Small intestine (tissue), 7 donors: ENCODE data around the gene PRKAG1. TPM values are rescaled to one million over a fixed set of nuclear protein-coding genes. Genes with fewer than 3 reads are reported as not detected.

Experiments used
- DNase-seq, 2 donors: peaks; one replicate each; pipeline versions ENCODE4 v3.0.0 to v3.0.0-alpha.2; 2013
- FAIRE-seq: peaks from 2 replicates; lab custom pipeline; 2012; peaks lifted over from hg19 to GRCh38; lab: Jason Lieb, UNC
- H3K27ac ChIP-seq, 3 donors: one replicate each; pipeline ENCODE4 v1.5.1; 2013; ENCODE audit warnings: low read length in 2 of 3, mild to moderate bottlenecking in 2 of 3, control low read depth in 1 of 3, inconsistent platforms in 1 of 3, low read depth in 1 of 3, moderate library complexity in 1 of 3
- H3K27me3 ChIP-seq, 3 donors: one replicate each; pipeline ENCODE4 v1.6.1; 2013; ENCODE audit warnings: low read length in 3 of 3, inconsistent platforms in 1 of 3; ENCODE audit not compliant: control insufficient read depth in 3 of 3, insufficient read depth in 3 of 3
- H3K36me3 ChIP-seq, 3 donors: one replicate each; pipeline ENCODE4 v1.6.1; 2013; ENCODE audit warnings: low read length in 3 of 3, inconsistent platforms in 1 of 3, low read depth in 1 of 3, mild to moderate bottlenecking in 1 of 3, moderate library complexity in 1 of 3; ENCODE audit not compliant: control insufficient read depth in 3 of 3, insufficient read depth in 2 of 3
- H3K4me1 ChIP-seq, 3 donors: one replicate each; pipeline ENCODE4 v1.6.1; 2013; ENCODE audit warnings: low read length in 2 of 3, inconsistent platforms in 1 of 3, low read depth in 1 of 3, mild to moderate bottlenecking in 1 of 3, moderate library complexity in 1 of 3; ENCODE audit not compliant: control insufficient read depth in 3 of 3, insufficient read depth in 2 of 3
- H3K4me3 ChIP-seq, 3 donors: one replicate each; pipeline ENCODE4 v1.5.1; 2013; ENCODE audit warnings: low read length in 3 of 3, control low read depth in 1 of 3, inconsistent platforms in 1 of 3, low read depth in 1 of 3, mild to moderate bottlenecking in 1 of 3, moderate library complexity in 1 of 3
- H3K9me3 ChIP-seq, 2 donors: one replicate each; pipeline ENCODE4 v1.6.1; 2013; ENCODE audit warnings: low read depth in 1 of 2, low read length in 1 of 2; ENCODE audit not compliant: control insufficient read depth in 2 of 2, insufficient read depth in 1 of 2
- WGBS, 3 donors: extraction: QIAGEN DNeasy Blood & Tissue Kit; methylation state at CpG; one replicate each; pipeline ENCODE4 v1.1.7; 2013; 5-methylcytosine and 5-hydroxymethylcytosine counted together
- polyA plus RNA-seq, 4 donors: library from polyadenylated mRNA; stranded (reverse) in 3 of 4; unstranded in 1 of 4; fragments of 200-250 nt in 3 of 4; fragments of 120-200 nt in 1 of 4; gene quantifications; one replicate each; pipeline versions ENCODE4 v1.2.1 to v1.2.3, GENCODE V29; 2013
- donor health status: healthy with polysubstance abuse.
- donor health status: control.
- donor health status: control.
- donor health status: Bipolar disorder and iron deficiency.
- donor health status: healthy.

PRKAG1 gene
- polyA plus RNA-seq, 4 donors, result 50.0 to 69.7 (median 60.6) TPM

DNA sequence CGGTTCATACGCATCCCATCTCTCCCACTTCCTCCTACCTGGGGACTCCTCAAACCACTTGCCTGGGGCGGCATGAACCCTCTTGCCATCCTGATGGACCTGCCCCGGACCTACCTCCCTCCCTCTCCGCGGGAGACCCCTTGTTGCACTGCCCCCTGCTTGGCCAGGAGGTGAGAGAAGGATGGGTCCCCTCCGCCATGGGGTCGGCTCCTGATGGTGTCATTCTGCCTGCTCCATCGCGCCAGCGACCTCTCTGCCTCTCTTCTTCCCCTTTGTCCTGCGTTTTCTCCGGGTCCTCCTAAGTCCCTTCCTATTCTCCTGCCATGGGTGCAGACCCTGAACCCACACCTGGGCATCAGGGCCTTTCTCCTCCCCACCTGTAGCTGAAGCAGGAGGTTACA lies 36.8 kb downstream of the PRKAG1 start:
- FAIRE-seq (no peak), DNase-seq (no peak)
- H3K9me3 ChIP-seq, result peaks cover 0 to 8% of the 10 kb centered on the region in 2 donors
- peaks cover 0 to 98% (median 17%) of the 10 kb centered on the region in 3 donors for H3K27me3 ChIP-seq
- 10 to 15% (median 14%) methylated on average over 13 of the region's 13 CpGs for WGBS, 3 donors
- H3K4me3 ChIP-seq, result no peak overlapping the region
- H3K4me1 ChIP-seq, result peaks cover 0 to 40% (median 4%) of the 10 kb centered on the region in 3 donors
- H3K27ac ChIP-seq, result no peak overlapping the region
- H3K36me3 ChIP-seq, result no peaks in the 10 kb centered on the region

DNA sequence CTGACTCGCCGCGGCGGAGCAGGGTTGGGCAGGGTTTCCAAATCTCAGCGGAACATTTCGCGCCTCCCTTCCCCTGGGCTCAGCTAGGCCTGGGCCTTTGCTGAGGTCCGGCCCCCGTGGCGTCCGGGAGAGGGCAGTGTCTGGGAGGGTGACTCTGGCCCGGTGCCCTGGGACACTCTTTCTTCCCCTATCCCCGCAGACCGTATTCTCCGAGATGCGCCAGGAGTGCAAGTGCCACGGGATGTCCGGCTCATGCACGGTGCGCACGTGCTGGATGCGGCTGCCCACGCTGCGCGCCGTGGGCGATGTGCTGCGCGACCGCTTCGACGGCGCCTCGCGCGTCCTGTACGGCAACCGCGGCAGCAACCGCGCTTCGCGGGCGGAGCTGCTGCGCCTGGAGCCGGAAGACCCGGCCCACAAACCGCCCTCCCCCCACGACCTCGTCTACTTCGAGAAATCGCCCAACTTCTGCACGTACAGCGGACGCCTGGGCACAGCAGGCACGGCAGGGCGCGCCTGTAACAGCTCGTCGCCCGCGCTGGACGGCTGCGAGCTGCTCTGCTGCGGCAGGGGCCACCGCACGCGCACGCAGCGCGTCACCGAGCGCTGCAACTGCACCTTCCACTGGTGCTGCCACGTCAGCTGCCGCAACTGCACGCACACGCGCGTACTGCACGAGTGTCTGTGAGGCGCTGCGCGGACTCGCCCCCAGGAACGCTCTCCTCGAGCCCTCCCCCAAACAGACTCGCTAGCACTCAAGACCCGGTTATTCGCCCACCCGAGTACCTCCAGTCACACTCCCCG lies 37.4 kb downstream of the PRKAG1 start:
- no peak overlapping the region for H3K27ac ChIP-seq
- H3K4me3 ChIP-seq, result peak overlapping the region in 2 of 3 donors; percentile 5 to 46
- no peak for FAIRE-seq
- 2 to 3% (median 3%) methylated on average over 73 to 91 of the region's 91 CpGs for WGBS, 3 donors
- peak; percentile 28 to 53 for DNase-seq
- peaks cover 0 to 40% (median 4%) of the 10 kb centered on the region in 3 donors for H3K4me1 ChIP-seq
- peaks cover 0 to 8% of the 10 kb centered on the region in 2 donors for H3K9me3 ChIP-seq
- no peaks in the 10 kb centered on the region for H3K36me3 ChIP-seq
- peaks cover 0 to 98% (median 17%) of the 10 kb centered on the region in 3 donors for H3K27me3 ChIP-seq

DNA sequence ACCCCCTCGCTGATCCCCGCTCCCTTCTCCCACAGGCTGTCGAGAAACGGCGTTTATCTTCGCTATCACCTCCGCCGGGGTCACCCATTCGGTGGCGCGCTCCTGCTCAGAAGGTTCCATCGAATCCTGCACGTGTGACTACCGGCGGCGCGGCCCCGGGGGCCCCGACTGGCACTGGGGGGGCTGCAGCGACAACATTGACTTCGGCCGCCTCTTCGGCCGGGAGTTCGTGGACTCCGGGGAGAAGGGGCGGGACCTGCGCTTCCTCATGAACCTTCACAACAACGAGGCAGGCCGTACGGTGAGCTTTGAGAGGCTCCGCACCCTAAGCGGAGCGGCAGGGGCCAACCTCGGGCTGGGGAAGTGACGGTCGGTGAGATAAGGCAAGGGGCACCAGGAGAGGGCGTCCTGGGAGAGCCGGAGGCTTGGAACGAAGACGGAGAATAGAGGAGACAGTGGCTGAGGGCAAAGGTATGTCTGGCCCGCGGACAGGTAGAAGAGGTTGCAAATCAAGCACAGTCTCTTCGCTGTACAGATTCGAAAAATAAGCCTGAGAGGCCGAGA lies 38.1 kb downstream of the PRKAG1 start:
- Histone ChIP-seq H3K36me3 (no peaks in the 10 kb centered on the region), H3K27me3 (peaks cover 0 to 98% (median 17%) of the 10 kb centered on the region in 3 donors), H3K4me3 (peak overlapping the region in 2 of 3 donors; percentile 6 to 46), H3K9me3 (peaks cover 0 to 8% of the 10 kb centered on the region in 2 donors), H3K4me1 (peaks cover 0 to 40% (median 4%) of the 10 kb centered on the region in 3 donors), H3K27ac (peak overlapping the region in 1 of 3 donors; percentile 36)
- FAIRE-seq (no peak), DNase-seq (peak; percentile 51 to 81)
- 1 to 3% (median 2%) methylated on average over 46 of the region's 46 CpGs for WGBS, 3 donors

DNA sequence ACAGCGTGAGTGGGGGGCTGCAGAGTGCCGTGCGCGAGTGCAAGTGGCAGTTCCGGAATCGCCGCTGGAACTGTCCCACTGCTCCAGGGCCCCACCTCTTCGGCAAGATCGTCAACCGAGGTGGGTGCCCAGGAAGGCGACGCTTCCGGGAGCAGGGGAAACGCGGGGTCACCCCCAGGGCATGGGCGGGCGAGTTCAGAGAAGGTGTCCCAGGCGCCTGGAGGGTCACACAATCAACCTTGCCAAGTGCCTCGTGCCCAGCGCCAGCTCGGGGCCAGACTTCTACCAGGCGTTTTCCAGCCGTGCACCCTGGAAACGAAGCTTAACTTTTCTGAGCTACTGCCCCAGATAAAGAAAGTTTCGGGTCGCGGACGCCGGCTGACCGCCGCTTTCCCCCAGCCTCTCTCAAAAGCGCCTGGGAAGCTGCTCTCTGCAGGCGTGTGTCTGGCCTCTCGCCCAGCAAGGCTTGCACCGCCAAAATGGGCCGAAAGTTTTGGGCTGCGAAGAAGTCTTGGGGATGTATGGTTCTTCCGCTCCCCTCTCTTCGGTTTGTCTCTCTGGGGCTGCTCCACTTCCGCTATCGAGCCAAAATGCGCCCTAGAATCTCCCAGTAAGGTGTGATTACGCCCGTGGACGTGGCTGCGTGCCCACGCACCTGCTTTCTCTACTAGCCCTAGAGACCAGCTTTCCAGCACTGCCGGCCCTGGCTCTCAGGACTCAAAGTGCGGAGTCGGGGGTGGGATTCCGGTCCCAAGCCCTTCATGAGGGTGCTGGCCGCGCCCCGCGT lies 38.8 kb downstream of the PRKAG1 start:
- DNase-seq (peak; percentile 41 to 56), FAIRE-seq (no peak)
- H3K4me1 ChIP-seq, result peaks cover 0 to 40% (median 4%) of the 10 kb centered on the region in 3 donors
- H3K27ac ChIP-seq, result peak overlapping the region in 1 of 3 donors; percentile 36
- H3K36me3 ChIP-seq, result no peaks in the 10 kb centered on the region
- 1% methylated on average over 54 to 55 of the region's 55 CpGs for WGBS, 3 donors
- H3K9me3 ChIP-seq, result peaks cover 0 to 8% of the 10 kb centered on the region in 2 donors
- peaks cover 0 to 98% (median 17%) of the 10 kb centered on the region in 3 donors for H3K27me3 ChIP-seq
- peak overlapping the region; percentile 6 to 46 (median 10) for H3K4me3 ChIP-seq

DNA sequence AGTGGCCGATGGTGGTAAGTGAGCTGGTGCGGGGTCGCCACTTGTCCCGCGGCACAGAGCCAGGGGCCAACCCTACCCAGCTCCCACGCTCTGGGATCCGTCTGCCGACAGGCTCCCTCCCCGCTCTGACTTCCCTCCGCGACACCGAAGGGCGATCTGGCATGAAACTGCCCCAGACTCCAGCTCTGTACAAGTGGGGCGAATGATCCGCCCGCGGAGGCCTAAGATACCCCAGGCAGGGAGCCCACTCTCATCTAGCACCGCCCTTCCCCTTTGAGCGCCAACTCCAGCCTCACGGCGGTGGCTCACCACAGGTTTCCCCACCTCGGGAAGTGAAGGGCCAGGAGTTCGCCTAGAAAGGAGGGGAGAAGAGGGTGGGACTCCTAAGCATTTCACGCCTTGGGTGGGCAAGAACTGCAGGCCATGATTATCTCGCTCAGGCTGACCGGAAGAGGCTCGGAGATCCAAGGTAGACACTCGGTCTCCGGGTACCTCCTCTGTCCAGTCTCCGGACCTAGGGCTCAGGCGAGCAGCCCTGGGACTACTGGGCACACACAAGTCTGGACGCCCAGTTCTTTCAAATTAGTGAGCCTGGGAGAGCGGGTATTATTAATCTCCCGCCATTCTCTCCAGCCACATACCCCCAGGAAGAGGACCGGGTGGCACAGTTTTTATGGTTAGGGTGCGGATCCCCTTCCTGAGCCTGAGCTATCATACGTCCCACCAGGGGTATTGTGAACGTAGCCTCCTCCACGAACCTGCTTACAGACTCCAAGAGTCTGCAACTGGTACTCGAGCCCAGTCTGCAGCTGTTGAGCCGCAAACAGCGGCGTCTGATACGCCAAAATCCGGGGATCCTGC lies 39.6 kb downstream of the PRKAG1 start:
- H3K4me3 ChIP-seq, result peak overlapping the region in 1 of 3 donors; percentile 46
- H3K9me3 ChIP-seq, result peaks cover 0 to 8% of the 10 kb centered on the region in 2 donors
- peaks cover 0 to 97% (median 15%) of the 10 kb centered on the region in 3 donors for H3K27me3 ChIP-seq
- 1 to 4% (median 2%) methylated on average over 42 to 45 of the region's 45 CpGs for WGBS, 3 donors
- DNase-seq (no peak), FAIRE-seq (no peak)
- H3K4me1 ChIP-seq, result peaks cover 0 to 40% (median 4%) of the 10 kb centered on the region in 3 donors
- H3K27ac ChIP-seq, result no peak overlapping the region
- no peaks in the 10 kb centered on the region for H3K36me3 ChIP-seq

DNA sequence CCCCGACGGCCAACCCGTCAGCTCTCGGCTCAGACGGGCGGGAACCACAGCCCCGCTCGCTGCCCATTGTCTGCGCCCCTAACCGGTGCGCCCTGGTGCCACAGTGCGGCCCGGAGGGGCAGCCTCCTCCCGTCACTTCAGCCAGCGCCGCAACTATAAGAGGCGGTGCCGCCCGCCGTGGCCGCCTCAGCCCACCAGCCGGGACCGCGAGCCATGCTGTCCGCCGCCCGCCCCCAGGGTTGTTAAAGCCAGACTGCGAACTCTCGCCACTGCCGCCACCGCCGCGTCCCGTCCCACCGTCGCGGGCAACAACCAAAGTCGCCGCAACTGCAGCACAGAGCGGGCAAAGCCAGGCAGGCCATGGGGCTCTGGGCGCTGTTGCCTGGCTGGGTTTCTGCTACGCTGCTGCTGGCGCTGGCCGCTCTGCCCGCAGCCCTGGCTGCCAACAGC lies 40.3 kb downstream of the PRKAG1 start, which contains the start of gene WNT1:
Gene WNT1, plus strand, starts transcription at position 32 of the 450 bp plus-strand sequence. Its CDS starts 329 bp downstream, at position 361.
- H3K4me1 ChIP-seq, result peaks cover 0 to 40% (median 4%) of the 10 kb centered on the region in 3 donors
- 0 to 2% (median 2%) methylated on average over 34 to 45 of the region's 45 CpGs for WGBS, 3 donors

More for the DNA sequence above, 40.3 kb downstream of the PRKAG1 start, which contains the start of gene WNT1:
- peaks cover 0 to 8% of the 10 kb centered on the region in 2 donors for H3K9me3 ChIP-seq
- no peaks in the 10 kb centered on the region for H3K36me3 ChIP-seq
- no peak within 1 kb of the TSS for H3K27ac ChIP-seq
- FAIRE-seq, result no peak
- peak within 1 kb of the TSS in 1 of 3 donors; percentile 46 for H3K4me3 ChIP-seq
- no peak for DNase-seq
- H3K27me3 ChIP-seq, result peaks cover 0 to 97% (median 20%) of the 10 kb centered on the region in 3 donors
